IPS-20b (cell line): ENCODE measurements around the gene PTCD2.

Source experiments
- H3K27ac ChIP-seq: one replicate; pipeline ENCODE4 v1.5.1; 2013; ENCODE audit warnings: low read length
- H3K27me3 ChIP-seq: 2 replicates; pipeline ENCODE4 v1.6.1; 2013; ENCODE audit warnings: mild to moderate bottlenecking, low read length, inconsistent platforms; ENCODE audit not compliant: insufficient read depth
- H3K36me3 ChIP-seq: 2 replicates; pipeline ENCODE4 v1.6.1; 2013; ENCODE audit warnings: low read depth, mild to moderate bottlenecking, inconsistent platforms, low read length, moderate library complexity; ENCODE audit not compliant: insufficient read depth
- H3K4me1 ChIP-seq: 2 replicates; pipeline ENCODE4 v1.6.1; 2013; ENCODE audit warnings: mild to moderate bottlenecking, control low read depth, inconsistent platforms, low read length, moderate library complexity; ENCODE audit not compliant: insufficient read depth
- H3K4me3 ChIP-seq: 2 replicates; pipeline ENCODE4 v1.5.1; 2013; ENCODE audit warnings: mild to moderate bottlenecking, low read length, inconsistent platforms
- H3K9ac ChIP-seq: 2 replicates; pipeline ENCODE4 v1.6.1; 2013; ENCODE audit warnings: low read depth, mild to moderate bottlenecking, inconsistent platforms, low read length, moderate library complexity
- H3K9me3 ChIP-seq: 2 replicates; pipeline ENCODE4 v1.6.1; 2013; ENCODE audit warnings: mild to moderate bottlenecking, low read depth, low read length, inconsistent platforms; ENCODE audit not compliant: insufficient read depth

The PTCD2 gene

GRCh38 chr5:72319976-72320752, at the start of gene PTCD2, which contains the start of gene MRPS27:
PTCD2 (plus strand) TSS chr5:72320373; CDS start chr5:72320383, 10 bp downstream.
MRPS27 (minus strand) TSS chr5:72320240; CDS start chr5:72320221, 19 bp downstream.
- H3K36me3 ChIP-seq = peaks cover 37% of the 10 kb centered on the region
- no peaks in the 10 kb centered on the region for H3K9me3 ChIP-seq

GRCh38 chr5:72271702-72272101, 48.5 kb upstream of the PTCD2 start:
- Histone ChIP-seq H3K27ac (no peak overlapping the region), H3K4me1 (no peaks in the 10 kb centered on the region), H3K36me3 (peaks cover 16% of the 10 kb centered on the region; the same call in 1 of the 2 replicates), H3K9ac (no peak overlapping the region), H3K27me3 (no peaks in the 10 kb centered on the region), H3K4me3 (no peak overlapping the region), H3K9me3 (no peaks in the 10 kb centered on the region)

More at GRCh38 chr5:72319976-72320752, at the start of gene PTCD2, which contains the start of gene MRPS27:
- no peaks in the 10 kb centered on the region for H3K27me3 ChIP-seq
- H3K9ac ChIP-seq = peak within 1 kb of the TSS; percentile 94
- peak within 1 kb of the TSS; percentile 93 for H3K4me3 ChIP-seq
- H3K27ac ChIP-seq = peak within 1 kb of the TSS; percentile 80
- H3K4me1 ChIP-seq = peaks cover 3% of the 10 kb centered on the region; the same call in 1 of the 2 replicates

GRCh38 chr5:72272398-72272797, 47.8 kb upstream of the PTCD2 start:
- H3K4me3 ChIP-seq = no peak overlapping the region
- H3K27ac ChIP-seq = peak overlapping the region; percentile 13
- H3K9me3 ChIP-seq = no peaks in the 10 kb centered on the region
- H3K27me3 ChIP-seq = no peaks in the 10 kb centered on the region
- H3K36me3 ChIP-seq = peaks cover 16% of the 10 kb centered on the region; the same call in 1 of the 2 replicates
- H3K4me1 ChIP-seq = no peaks in the 10 kb centered on the region
- no peak overlapping the region for H3K9ac ChIP-seq

- no peaks in the 10 kb centered on the region for H3K27me3 ChIP-seq
- no peak overlapping the region for H3K9ac ChIP-seq
- H3K4me3 ChIP-seq = no peak overlapping the region
- H3K4me1 ChIP-seq = no peaks in the 10 kb centered on the region
- H3K36me3 ChIP-seq = peaks cover 22% of the 10 kb centered on the region; the same call in 1 of the 2 replicates
- no peak overlapping the region for H3K27ac ChIP-seq
- H3K9me3 ChIP-seq = no peaks in the 10 kb centered on the region
Observed at GRCh38 chr5:72273547-72273946, 46.6 kb upstream of the PTCD2 start.

- Histone ChIP-seq H3K36me3 (peaks cover 36% of the 10 kb centered on the region; the same call in 1 of the 2 replicates), H3K4me3 (no peak overlapping the region), H3K4me1 (no peaks in the 10 kb centered on the region), H3K9me3 (no peaks in the 10 kb centered on the region), H3K9ac (no peak overlapping the region), H3K27ac (no peak overlapping the region), H3K27me3 (no peaks in the 10 kb centered on the region)
Observed at GRCh38 chr5:72276219-72276752, 43.9 kb upstream of the PTCD2 start.

GRCh38 chr5:72280581-72281069, 39.5 kb upstream of the PTCD2 start:
- Histone ChIP-seq H3K27me3 (no peaks in the 10 kb centered on the region), H3K36me3 (peaks cover 42% of the 10 kb centered on the region), H3K9me3 (no peaks in the 10 kb centered on the region), H3K9ac (no peak overlapping the region), H3K27ac (no peak overlapping the region), H3K4me1 (no peaks in the 10 kb centered on the region), H3K4me3 (no peak overlapping the region)

- H3K27ac ChIP-seq = no peak overlapping the region
- peaks cover 49% of the 10 kb centered on the region for H3K36me3 ChIP-seq
- H3K4me3 ChIP-seq = no peak overlapping the region
- no peaks in the 10 kb centered on the region for H3K9me3 ChIP-seq
- H3K27me3 ChIP-seq = no peaks in the 10 kb centered on the region
- H3K9ac ChIP-seq = no peak overlapping the region
- H3K4me1 ChIP-seq = no peaks in the 10 kb centered on the region
Observed at GRCh38 chr5:72281430-72281763, 38.8 kb upstream of the PTCD2 start.

GRCh38 chr5:72281764-72282499, 38.2 kb upstream of the PTCD2 start:
- H3K4me3 ChIP-seq = no peak overlapping the region
- no peaks in the 10 kb centered on the region for H3K4me1 ChIP-seq
- H3K9me3 ChIP-seq = no peaks in the 10 kb centered on the region
- H3K27me3 ChIP-seq = no peaks in the 10 kb centered on the region
- H3K27ac ChIP-seq = no peak overlapping the region
- H3K36me3 ChIP-seq = peaks cover 53% of the 10 kb centered on the region
- no peak overlapping the region for H3K9ac ChIP-seq

GRCh38 chr5:72282878-72283277, 37.3 kb upstream of the PTCD2 start:
- Histone ChIP-seq H3K36me3 (peaks cover 55% of the 10 kb centered on the region), H3K9ac (no peak overlapping the region), H3K4me3 (no peak overlapping the region), H3K9me3 (no peaks in the 10 kb centered on the region), H3K27ac (no peak overlapping the region), H3K27me3 (no peaks in the 10 kb centered on the region), H3K4me1 (no peaks in the 10 kb centered on the region)

GRCh38 chr5:72283358-72283757, 36.8 kb upstream of the PTCD2 start:
- H3K9me3 ChIP-seq = no peaks in the 10 kb centered on the region
- H3K4me3 ChIP-seq = no peak overlapping the region
- H3K4me1 ChIP-seq = no peaks in the 10 kb centered on the region
- no peaks in the 10 kb centered on the region for H3K27me3 ChIP-seq
- H3K36me3 ChIP-seq = peaks cover 58% of the 10 kb centered on the region
- no peak overlapping the region for H3K27ac ChIP-seq
- no peak overlapping the region for H3K9ac ChIP-seq

- no peaks in the 10 kb centered on the region for H3K27me3 ChIP-seq
- no peaks in the 10 kb centered on the region for H3K9me3 ChIP-seq
- H3K4me1 ChIP-seq = no peaks in the 10 kb centered on the region
- H3K27ac ChIP-seq = no peak overlapping the region
- H3K36me3 ChIP-seq = peaks cover 59% of the 10 kb centered on the region
- no peak overlapping the region for H3K9ac ChIP-seq
- no peak overlapping the region for H3K4me3 ChIP-seq
Observed at GRCh38 chr5:72284559-72285423, 35.4 kb upstream of the PTCD2 start.
